ENCODE data around the gene SULT1A3. TPM values are rescaled to one million over a fixed set of nuclear protein-coding genes. Genes with fewer than 3 reads are reported as not detected.
"Not testable (repeated sequence)": the region's sequence is repeated elsewhere in the genome, so short reads cannot be mapped to it uniquely, and the experiment has no call there.

Gene SULT1A3
- 1.1 and 2.2 TPM in 2 replicates for total RNA-seq

DNA sequence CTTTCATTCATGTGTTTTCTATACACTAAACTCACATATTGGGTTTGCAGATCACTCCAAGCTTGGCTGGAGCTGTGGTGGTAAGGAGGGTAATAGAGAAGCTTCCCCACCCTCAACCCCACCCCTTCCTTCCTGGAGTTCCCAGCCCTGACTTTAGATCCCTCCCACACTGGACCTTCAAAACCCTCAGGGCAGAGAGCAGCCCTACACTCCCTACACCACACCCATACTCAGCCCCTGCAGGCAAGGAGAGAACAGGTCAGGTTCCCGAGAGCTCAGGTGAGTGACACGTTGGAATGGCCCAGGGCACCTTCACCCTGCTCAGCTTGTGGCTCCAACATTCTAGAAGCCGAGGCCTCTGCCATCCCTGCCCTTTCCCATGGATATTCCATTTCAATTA, at the start of gene SULT1A3:
Gene SULT1A3 (plus strand): TSS at position 207 of the 400 bp plus-strand sequence. CDS start 1,474 bp downstream, outside the sequence.
- not testable (repeated sequence) for DNase-seq (ENCODE audit: low read depth in 2 of 2)

GRCh38 chr16:30151091-30151490, 48.0 kb upstream of the SULT1A3 start:
- DNase-seq (ENCODE audit: low read depth in 2 of 2): no peak

GRCh38 chr16:30152517-30152916, 46.5 kb upstream of the SULT1A3 start:
- no peak for DNase-seq (ENCODE audit: low read depth in 2 of 2)

GRCh38 chr16:30155188-30155587, 43.9 kb upstream of the SULT1A3 start:
- no peak for DNase-seq (ENCODE audit: low read depth in 2 of 2)

GRCh38 chr16:30157214-30157613, 41.8 kb upstream of the SULT1A3 start:
- no peak for DNase-seq (ENCODE audit: low read depth in 2 of 2)

GRCh38 chr16:30163538-30163937, 35.5 kb upstream of the SULT1A3 start:
- no peak for DNase-seq (ENCODE audit: low read depth in 2 of 2)

DNA sequence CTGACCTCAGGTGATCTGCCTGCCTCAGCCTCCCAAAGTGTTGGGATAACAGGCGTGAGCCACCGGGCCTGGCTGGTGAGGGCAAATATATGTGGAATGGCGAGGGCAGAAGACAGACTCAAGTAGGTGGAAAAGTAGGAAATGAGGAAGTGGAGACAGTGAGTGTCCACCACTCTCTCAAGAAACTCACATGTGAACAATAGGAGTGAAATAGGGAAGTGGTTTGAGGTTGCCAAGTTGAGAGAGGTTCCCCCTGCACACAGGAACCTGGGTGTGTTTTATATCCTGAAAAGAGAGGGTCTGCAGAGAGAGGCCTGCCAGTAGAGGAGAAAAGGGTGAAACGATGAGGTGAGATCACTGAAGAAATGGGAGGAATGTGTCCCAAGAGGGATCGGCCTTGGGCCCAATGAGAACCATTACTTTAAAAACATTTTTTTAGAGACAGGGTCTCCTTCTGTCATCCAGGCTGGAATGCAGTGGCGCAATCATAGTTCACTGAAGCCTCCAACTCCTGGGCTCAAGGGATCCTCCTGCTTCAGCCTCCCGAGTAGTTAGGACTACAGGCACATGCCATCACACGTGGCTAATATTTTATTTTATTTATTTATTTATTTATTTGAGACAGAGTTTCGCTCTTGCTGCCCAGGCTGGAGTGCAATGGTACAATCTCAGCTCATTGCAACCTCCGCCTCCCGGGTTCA, 32.7 kb upstream of the SULT1A3 start:
- no peak for DNase-seq (ENCODE audit: low read depth in 2 of 2)

- DNase-seq (ENCODE audit: low read depth in 2 of 2): not testable (repeated sequence)
These were observed 30.3 kb upstream of the SULT1A3 start for GRCh38 chr16:30168746-30169145.

GRCh38 chr16:30169416-30169815, 29.6 kb upstream of the SULT1A3 start:
- DNase-seq (ENCODE audit: low read depth in 2 of 2): not testable (repeated sequence)

GRCh38 chr16:30170145-30170544, 28.9 kb upstream of the SULT1A3 start:
- not testable (repeated sequence) for DNase-seq (ENCODE audit: low read depth in 2 of 2)

DNA sequence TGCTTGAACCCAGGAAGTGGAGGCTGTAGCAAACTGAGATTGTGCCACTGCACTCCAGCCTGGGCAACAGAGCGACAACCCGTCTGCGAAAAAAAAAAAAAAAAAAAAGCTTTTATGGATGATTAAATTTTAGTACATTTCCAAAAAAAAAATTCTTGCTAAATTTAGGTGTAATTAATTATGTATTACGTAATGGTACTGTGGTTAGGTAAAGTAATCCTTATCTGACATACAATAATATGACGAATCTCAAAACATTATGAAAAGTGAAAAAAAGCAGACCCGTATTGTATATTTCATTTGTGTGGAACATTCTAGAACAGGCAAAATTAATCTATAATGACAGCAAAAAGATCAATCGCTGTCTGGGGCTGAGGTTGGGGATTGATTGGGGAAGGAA, 26.0 kb upstream of the SULT1A3 start:
- DNase-seq (ENCODE audit: low read depth in 2 of 2): no peak

GRCh38 chr16:30176876-30177275, 22.2 kb upstream of the SULT1A3 start:
- DNase-seq (ENCODE audit: low read depth in 2 of 2): not testable (repeated sequence)

GRCh38 chr16:30179195-30179594, 19.9 kb upstream of the SULT1A3 start:
- no peak for DNase-seq (ENCODE audit: low read depth in 2 of 2)

DNA sequence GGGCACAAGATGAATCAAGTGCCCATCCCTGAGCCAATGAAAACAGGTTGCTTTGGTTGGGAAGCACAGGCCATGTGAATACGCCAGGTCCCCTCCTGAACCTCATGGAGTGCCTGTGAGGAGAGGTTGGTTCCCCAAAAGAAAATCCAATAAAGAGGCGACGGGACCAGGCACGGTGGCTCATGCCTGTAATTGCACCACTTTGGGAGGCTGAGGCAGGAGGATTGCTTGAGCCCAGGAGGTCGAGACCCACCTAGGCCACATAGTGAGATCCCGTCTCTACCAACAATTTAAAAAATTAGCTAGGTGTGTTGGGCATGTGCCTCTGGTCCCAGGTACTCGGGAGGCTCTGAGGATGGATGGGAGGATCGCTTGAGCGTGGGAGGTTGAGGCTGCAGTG, 19.1 kb upstream of the SULT1A3 start:
- DNase-seq (ENCODE audit: low read depth in 2 of 2): no peak

- no peak for DNase-seq (ENCODE audit: low read depth in 2 of 2)
These were observed 18.3 kb upstream of the SULT1A3 start for GRCh38 chr16:30180741-30181140.

GRCh38 chr16:30183233-30184095, 15.6 kb upstream of the SULT1A3 start, which contains the start of gene CORO1A:
Gene CORO1A (plus strand): TSS chr16:30183602. CDS start chr16:30185210, 1,608 bp downstream.
- DNase-seq (ENCODE audit: low read depth in 2 of 2): peak; percentile 69 to 70

DNA sequence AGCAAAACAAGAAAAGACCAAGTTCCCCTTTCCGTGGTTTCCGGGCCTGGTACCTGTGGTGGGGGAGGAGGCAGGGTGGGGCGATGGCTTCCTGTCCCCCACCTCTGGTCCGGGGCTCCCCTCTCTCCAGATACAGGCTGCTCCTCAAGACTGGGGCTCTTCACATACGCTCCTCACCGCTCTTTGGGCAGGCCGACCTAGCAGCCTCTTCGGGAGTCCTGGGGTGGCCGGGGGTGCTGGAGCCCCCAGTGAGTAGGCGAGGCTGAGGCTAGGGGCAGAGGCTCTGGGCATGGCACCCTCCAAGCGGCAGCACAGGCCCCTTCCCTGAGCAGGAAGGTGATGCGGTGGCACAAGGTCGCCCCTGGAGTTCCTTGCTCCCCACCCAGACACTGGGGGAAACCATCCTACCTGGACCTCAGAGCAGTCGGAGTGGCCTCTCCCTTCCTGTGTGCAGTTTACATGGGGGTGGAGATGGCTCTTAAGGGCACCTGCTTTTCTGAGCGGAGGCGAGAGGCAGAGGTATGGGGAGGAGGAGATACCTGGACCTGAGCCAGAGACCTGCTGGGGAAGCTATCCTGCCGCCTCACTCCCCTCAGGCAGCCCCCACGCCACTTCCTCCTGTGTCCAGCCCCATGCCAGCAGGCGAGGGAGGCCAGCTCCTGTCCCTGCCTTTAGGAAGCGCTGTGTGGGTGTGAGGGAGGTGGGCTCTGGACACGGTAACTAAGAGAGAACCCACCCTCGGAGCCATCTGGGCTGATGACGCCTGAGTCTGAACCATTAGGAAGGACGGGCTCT, 14.8 kb upstream of the SULT1A3 start:
- peak in 1 of 2 donors; percentile 23 for DNase-seq (ENCODE audit: low read depth in 2 of 2)

DNA sequence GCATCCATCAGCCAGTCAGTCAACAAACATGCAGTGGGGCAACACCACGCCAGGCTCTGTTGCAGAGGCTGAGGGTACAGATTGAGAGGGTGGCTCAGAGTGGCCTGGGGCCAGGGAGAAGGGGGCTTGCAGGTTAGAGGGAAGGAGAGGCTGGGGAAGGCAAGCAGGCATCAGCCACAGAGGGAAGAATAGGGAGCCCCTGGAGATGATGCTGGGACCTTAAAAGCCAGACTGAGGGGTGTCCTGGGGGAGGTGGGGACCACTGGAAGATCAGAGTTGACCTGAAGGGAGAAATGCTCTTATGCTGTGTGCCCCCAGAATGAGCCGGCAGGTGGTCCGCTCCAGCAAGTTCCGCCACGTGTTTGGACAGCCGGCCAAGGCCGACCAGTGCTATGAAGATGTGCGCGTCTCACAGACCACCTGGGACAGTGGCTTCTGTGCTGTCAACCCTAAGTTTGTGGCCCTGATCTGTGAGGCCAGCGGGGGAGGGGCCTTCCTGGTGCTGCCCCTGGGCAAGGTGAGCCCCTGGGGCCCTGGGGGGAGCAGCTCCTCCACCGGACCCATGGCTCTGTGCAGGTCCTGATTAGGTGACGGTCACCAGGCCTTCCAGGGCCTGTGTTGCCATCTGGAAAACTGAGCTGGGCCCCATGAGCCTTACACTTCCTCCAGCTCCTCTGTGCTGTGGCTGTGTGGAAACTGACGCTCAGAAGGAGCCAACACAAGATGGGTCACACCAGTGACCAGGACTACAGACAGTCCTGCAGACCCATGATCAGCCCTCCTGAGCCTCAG, 14.0 kb upstream of the SULT1A3 start:
- DNase-seq (ENCODE audit: low read depth in 2 of 2): no peak

- no peak for DNase-seq (ENCODE audit: low read depth in 2 of 2)
These were observed 13.2 kb upstream of the SULT1A3 start for GRCh38 chr16:30185683-30186421.

GRCh38 chr16:30186444-30186781, 12.6 kb upstream of the SULT1A3 start:
- DNase-seq (ENCODE audit: low read depth in 2 of 2): no peak

Data from lung microvascular endothelial cell (primary cell).